Gastrocnemius medialis (tissue), 4 donors: ENCODE measurements around the gene EPB41L4B. TPM values are rescaled to one million over a fixed set of nuclear protein-coding genes. Genes with fewer than 3 reads are reported as not detected.

Source experiments
- ATAC-seq, 2 donors: fragments of 150-250 bp; one replicate each; pipeline ENCODE4 v1.9.1; 2016
- DNase-seq, 2 donors: peaks; one replicate each; pipeline ENCODE4 v3.0.0-alpha.2; 2019
- H3K27ac ChIP-seq, 4 donors: fragments of 200-600 bp; sonication (generic); 1 replicate in 1 of 4; 2 replicates in 3 of 4; pipeline ENCODE4 v1.5.1; 2016 to 2018; ENCODE audit warnings: mild to moderate bottlenecking in 2 of 4, moderate library complexity in 1 of 4
- H3K27me3 ChIP-seq, 3 donors: fragments of 200-600 bp; sonication (generic) in 2 of 3; 1 replicate in 1 of 3; 2 replicates in 2 of 3; pipeline versions ENCODE4 v1.5.1 to v1.6.0; 2016 to 2019; ENCODE audit warnings: mild to moderate bottlenecking in 1 of 3, moderate library complexity in 1 of 3
- H3K36me3 ChIP-seq, 2 donors: fragments of 200-600 bp; sonication (generic) in 1 of 2; one replicate each; pipeline ENCODE4 v1.5.1; 2017 to 2018
- H3K4me1 ChIP-seq, 2 donors: fragments of 200-600 bp; sonication (generic) in 1 of 2; one replicate each; pipeline ENCODE4 v1.5.1; 2016 to 2017; ENCODE audit warnings: mild to moderate bottlenecking in 2 of 2
- H3K4me3 ChIP-seq, 4 donors: fragments of 200-600 bp; sonication (generic) in 3 of 4; 1 replicate in 1 of 4; 2 replicates in 3 of 4; pipeline ENCODE4 v1.5.1; 2016 to 2019; ENCODE audit warnings: mild to moderate bottlenecking in 2 of 4
- H3K9me3 ChIP-seq, 3 donors: fragments of 200-600 bp; sonication (generic) in 2 of 3; 1 replicate in 1 of 3; 2 replicates in 2 of 3; pipeline ENCODE4 v1.5.1; 2016 to 2019
- POLR2A ChIP-seq, 2 donors: fragments of 450-650 bp; IDR thresholded peaks; one replicate each; pipeline ENCODE4 v1.6.1; 2017; ENCODE audit warnings: antibody characterized with exemption in 2 of 2, mild to moderate bottlenecking in 2 of 2, moderate library complexity in 2 of 2
- in situ Hi-C, 4 donors: fragments of 200-750 bp; cut with MboI; loops; one replicate each; pipeline versions ENCODE4 v1.15.0 to v1.8.0; 2017; ENCODE audit warnings: low sequenced_read_pairs in 4 of 4
- intact Hi-C: fragments of 100-400 bp; cut with DNase I; formaldehyde crosslinking; loops from one replicate; pipeline ENCODE4 v1.15.1; 2023; ENCODE audit warnings: low total_unique reads
- total RNA-seq, 4 donors: library from RNA; depleted of rRNA; stranded (reverse); fragments of >200 nt; gene quantifications; one replicate each; pipeline versions ENCODE4 v1.1.0 to v1.2.3, GENCODE V29; 2016
- TF ChIP-seq, protein P1 (sequence below), 5 experiments: fragments of 450-650 bp in 3 of 5; fragments of 200-600 bp in 2 of 5; sonication (generic) in 2 of 5; IDR thresholded peaks in 4 of 5; conservative IDR thresholded peaks in 1 of 5; 1 replicate in 4 of 5; 2 replicates in 1 of 5; pipeline ENCODE4 v1.5.1; 2016 to 2019; ENCODE audit warnings: antibody characterized with exemption in 5 of 5, mild to moderate bottlenecking in 3 of 5, moderate library complexity in 3 of 5

EPB41L4B gene
- total RNA-seq, 4 donors from 2014 or later: 3.8 to 6.9 (median 6.1) TPM

DNA sequence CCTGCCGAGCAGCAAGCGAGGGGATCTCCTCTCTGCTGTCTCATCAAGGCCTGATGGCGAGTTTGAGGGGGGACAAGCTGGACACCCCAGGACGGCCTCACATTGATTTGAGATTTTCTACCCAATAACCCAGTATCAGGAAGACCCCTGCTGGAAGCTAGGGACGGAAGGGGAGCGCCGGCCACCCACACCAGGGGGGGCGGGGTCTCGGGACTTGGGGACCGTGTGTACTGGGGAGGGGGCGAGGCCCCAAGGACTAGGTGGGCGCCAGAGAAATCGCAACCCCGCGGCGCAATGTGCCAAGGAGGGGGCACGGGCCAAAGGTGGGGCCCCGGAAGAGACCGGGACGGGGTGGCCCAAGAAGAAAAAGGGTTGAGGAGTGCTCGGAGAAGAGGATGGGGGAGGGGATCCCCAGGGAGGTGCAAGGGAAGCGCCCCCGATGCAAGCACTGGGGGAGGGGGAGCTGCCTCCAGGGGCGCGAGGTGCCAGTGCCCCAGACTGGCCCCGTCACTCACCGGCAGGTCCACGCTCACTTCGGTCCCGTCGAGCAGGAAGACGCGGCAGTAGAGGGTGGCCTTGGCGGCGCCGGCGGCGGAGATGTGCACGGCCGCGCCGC is 1.1 kb downstream of the EPB41L4B start:
- TF ChIP-seq, protein P1, sequence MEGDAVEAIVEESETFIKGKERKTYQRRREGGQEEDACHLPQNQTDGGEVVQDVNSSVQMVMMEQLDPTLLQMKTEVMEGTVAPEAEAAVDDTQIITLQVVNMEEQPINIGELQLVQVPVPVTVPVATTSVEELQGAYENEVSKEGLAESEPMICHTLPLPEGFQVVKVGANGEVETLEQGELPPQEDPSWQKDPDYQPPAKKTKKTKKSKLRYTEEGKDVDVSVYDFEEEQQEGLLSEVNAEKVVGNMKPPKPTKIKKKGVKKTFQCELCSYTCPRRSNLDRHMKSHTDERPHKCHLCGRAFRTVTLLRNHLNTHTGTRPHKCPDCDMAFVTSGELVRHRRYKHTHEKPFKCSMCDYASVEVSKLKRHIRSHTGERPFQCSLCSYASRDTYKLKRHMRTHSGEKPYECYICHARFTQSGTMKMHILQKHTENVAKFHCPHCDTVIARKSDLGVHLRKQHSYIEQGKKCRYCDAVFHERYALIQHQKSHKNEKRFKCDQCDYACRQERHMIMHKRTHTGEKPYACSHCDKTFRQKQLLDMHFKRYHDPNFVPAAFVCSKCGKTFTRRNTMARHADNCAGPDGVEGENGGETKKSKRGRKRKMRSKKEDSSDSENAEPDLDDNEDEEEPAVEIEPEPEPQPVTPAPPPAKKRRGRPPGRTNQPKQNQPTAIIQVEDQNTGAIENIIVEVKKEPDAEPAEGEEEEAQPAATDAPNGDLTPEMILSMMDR (IDR thresholded peaks at IDR 0.05 in 4 of 5, conservative IDR thresholded peaks at IDR 0.05 in 1 of 5): no peak
- peak overlapping the region; percentile 17 to 56 (median 30) for H3K4me3 ChIP-seq
- in situ Hi-C loops: loop anchor here (5.0 to 10.0 kb wide), 3 partner anchors 72 to 215 kb away; no protein-coding TSS in a partner anchor
- intact Hi-C loops: loop anchor here (2.0 to 10.0 kb wide), 2 partner anchors 137 to 225 kb away; no protein-coding TSS in a partner anchor
- H3K36me3 ChIP-seq: no peaks in the 10 kb centered on the region
- H3K4me1 ChIP-seq: peaks cover 15 to 18% of the 10 kb centered on the region in 2 donors
- H3K27me3 ChIP-seq: peaks cover 4 to 7% (median 4%) of the 10 kb centered on the region in 3 donors
- ATAC-seq (no peak), DNase-seq (no peak)
- peak overlapping the region in 2 of 4 donors; percentile 27 to 58 for H3K27ac ChIP-seq
- H3K9me3 ChIP-seq: no peaks in the 10 kb centered on the region

DNA sequence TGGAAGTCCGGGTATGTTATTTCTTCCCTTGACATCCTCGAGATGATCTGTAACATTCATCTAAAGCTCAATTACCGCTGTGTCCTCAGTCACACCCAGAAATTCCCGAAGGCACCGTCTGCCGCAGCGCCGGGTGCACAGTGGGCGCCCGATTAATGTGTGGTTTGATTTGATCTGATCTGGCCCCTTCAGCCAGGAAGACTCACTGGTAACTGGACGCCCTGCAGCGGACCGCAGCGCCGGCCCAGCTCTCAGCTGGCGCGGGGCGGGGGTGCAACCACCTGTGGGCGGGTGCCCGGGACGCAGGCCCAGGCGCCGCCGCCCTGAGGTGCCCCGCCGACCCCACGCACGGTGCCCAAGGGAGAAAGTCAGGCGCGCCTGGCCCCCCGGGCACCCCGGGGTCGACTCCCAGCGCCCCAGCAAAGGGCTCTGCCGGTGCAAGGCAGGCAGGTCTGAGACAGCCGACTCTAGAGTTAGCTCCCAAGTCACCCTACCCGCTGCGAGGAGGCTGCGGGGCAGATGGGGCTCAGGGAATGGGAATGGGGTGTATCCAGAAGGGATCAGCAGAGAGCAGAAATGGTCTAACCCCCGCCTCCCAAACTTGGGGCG is 1.7 kb downstream of the EPB41L4B start:
- Histone ChIP-seq H3K27me3 (peaks cover 4 to 7% (median 4%) of the 10 kb centered on the region in 3 donors), H3K9me3 (no peaks in the 10 kb centered on the region), H3K36me3 (no peaks in the 10 kb centered on the region), H3K4me1 (peaks cover 15 to 21% of the 10 kb centered on the region in 2 donors), H3K27ac (peak overlapping the region in 2 of 4 donors; percentile 27 to 58), H3K4me3 (peak overlapping the region; percentile 17 to 56 (median 30))
- intact Hi-C loops: loop anchor here (10.0 kb wide), 1 partner anchor 224 kb away; no protein-coding TSS in a partner anchor
- TF ChIP-seq, protein P1 (IDR thresholded peaks at IDR 0.05 in 4 of 5, conservative IDR thresholded peaks at IDR 0.05 in 1 of 5): no peak
- no peak for TF ChIP-seq POLR2A (IDR thresholded peaks at IDR 0.05)
- DNase-seq: no peak
- in situ Hi-C loops: loop anchor here in 3 of 4 donors (5.0 to 10.0 kb wide), 2 partner anchors 72 to 214 kb away; no protein-coding TSS in a partner anchor
- ATAC-seq: no peak

DNA sequence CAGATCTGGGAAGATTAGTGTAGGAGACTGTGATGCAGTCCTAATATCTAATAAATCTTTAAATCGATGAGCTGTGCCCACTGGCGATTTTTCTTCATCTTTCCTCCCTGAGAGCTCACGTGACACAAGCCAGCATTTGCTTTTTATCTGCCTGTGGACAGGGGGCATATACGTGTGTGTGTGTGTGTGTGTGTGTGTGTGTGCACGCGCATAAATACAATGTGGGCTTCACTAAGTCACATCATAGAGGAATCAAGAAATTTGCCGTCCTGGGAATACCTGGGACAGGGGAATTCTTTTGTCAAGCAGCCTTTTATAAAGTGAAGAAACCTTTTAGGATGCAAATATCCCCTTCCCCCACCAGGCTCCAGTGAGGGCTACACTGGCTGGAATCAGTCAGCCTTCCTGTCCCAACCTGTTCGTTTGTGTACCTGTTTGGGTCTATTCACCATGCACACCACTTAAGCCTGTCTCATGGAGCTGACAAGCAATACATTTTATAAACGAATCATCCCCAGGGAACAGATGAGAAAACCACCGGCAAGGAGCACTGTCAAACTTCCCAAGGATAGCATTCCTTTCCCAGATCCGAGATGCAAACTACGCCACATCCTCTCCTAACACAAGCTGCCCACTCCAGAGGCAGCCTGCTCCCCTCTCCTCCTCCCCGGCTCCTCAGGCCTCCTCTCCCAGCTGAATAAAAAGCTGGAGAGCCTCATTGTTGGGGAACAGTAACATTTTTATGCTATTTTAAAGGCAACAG is 2.7 kb downstream of the EPB41L4B start:
- TF ChIP-seq, protein P1 (IDR thresholded peaks at IDR 0.05 in 4 of 5, conservative IDR thresholded peaks at IDR 0.05 in 1 of 5): no peak
- TF ChIP-seq POLR2A (IDR thresholded peaks at IDR 0.05): no peak
- no peak for ATAC-seq
- in situ Hi-C loops: loop anchor here in 3 of 4 donors (5.0 to 10.0 kb wide), 2 partner anchors 71 to 213 kb away; no protein-coding TSS in a partner anchor
- no peaks in the 10 kb centered on the region for H3K36me3 ChIP-seq
- peak overlapping the region in 1 of 4 donors; percentile 52 for H3K27ac ChIP-seq
- H3K4me3 ChIP-seq: no peak overlapping the region
- no peaks in the 10 kb centered on the region for H3K9me3 ChIP-seq
- H3K27me3 ChIP-seq: peaks cover 4 to 7% (median 4%) of the 10 kb centered on the region in 3 donors
- peaks cover 15 to 21% of the 10 kb centered on the region in 2 donors for H3K4me1 ChIP-seq
- intact Hi-C loops: loop anchor here (2.0 to 10.0 kb wide), 2 partner anchors 45 to 223 kb away; no protein-coding TSS in a partner anchor
- no peak for DNase-seq

DNA sequence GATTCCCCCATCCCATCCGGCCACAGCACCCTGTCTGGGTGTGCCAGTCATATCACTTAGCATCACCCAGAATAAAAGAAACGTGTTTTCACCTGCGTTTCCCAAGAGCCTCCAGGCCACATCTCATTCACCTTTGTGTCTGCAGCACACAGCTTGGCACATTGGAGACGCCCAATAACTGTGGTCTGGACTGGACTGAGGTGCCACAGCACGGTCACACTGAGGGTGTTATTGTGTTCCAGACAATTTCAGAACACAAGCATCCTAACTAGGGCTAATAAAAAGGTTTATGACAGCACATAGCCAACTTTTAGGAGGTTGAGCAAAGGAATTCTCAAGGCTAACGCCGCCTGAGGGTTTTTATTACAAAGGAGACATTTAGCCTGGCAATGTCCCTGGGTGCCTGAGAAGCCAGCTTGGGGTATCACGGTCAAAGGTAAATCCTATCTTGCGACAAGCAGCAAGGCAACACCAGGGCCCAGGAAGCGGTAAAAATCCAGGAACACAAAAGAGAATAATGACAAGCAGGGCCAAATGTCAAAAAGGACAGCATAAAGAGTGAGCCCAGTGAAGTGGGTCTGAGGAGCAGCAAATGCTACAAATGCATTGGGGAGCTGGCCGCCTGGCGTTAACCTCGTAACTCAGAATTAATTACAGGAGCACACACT is 3.4 kb downstream of the EPB41L4B start:
- H3K9me3 ChIP-seq: no peaks in the 10 kb centered on the region
- intact Hi-C loops: loop anchor here (2.0 to 10.0 kb wide), 2 partner anchors 45 to 223 kb away; no protein-coding TSS in a partner anchor
- no peaks in the 10 kb centered on the region for H3K36me3 ChIP-seq
- TF ChIP-seq POLR2A (IDR thresholded peaks at IDR 0.05): no peak
- TF ChIP-seq, protein P1 (IDR thresholded peaks at IDR 0.05 in 4 of 5, conservative IDR thresholded peaks at IDR 0.05 in 1 of 5): no peak
- H3K4me1 ChIP-seq: peaks cover 15 to 21% of the 10 kb centered on the region in 2 donors
- no peak for DNase-seq
- no peak for ATAC-seq
- peak overlapping the region in 2 of 4 donors; percentile 47 to 52 for H3K27ac ChIP-seq
- no peak overlapping the region for H3K4me3 ChIP-seq
- H3K27me3 ChIP-seq: peaks cover 4 to 7% (median 4%) of the 10 kb centered on the region in 3 donors
- in situ Hi-C loops: loop anchor here in 3 of 4 donors (5.0 to 10.0 kb wide), 2 partner anchors 70 to 213 kb away; no protein-coding TSS in a partner anchor
